AG04450 (cell line): ENCODE data around the gene CTPS2. TPM values are rescaled to one million over a fixed set of nuclear protein-coding genes. Genes with fewer than 3 reads are reported as not detected.
"Not testable (repeated sequence)": the region's sequence is repeated elsewhere in the genome, so short reads cannot be mapped to it uniquely, and the experiment has no call there.

Source experiments
- CTCF ChIA-PET: fragments of 300-600, 350-600 bp; formaldehyde crosslinking; extraction: SDS; loops from one replicate; lab custom pipeline; 2022; ENCODE audit warnings: antibody characterized with exemption, inconsistent platforms; lab: Charles Lee
- POLR2A ChIA-PET: fragments of 350-600 bp; formaldehyde crosslinking; extraction: SDS; loops from one replicate; lab custom pipeline; 2021; ENCODE audit warnings: antibody characterized with exemption, inconsistent platforms; lab: Yijun Ruan, JAX
- DNase-seq: peaks from one replicate; pipeline ENCODE4 v3.0.0-alpha.2; 2011; ENCODE audit warnings: low read depth, low spot score
- H3K27ac ChIP-seq: one replicate; pipeline ENCODE4 v1.5.1; 2012; ENCODE audit warnings: low read depth, low read length, control low read depth
- H3K27me3 ChIP-seq: one replicate; pipeline ENCODE4 v1.6.0; 2012; ENCODE audit warnings: low read length; ENCODE audit not compliant: control insufficient read depth, insufficient read depth
- H3K4me3 ChIP-seq: 2 replicates; pipeline ENCODE4 v1.5.1; 2011; ENCODE audit warnings: mild to moderate bottlenecking, low read depth, low read length, control low read depth
- H3K9me3 ChIP-seq: 2 replicates; pipeline ENCODE4 v1.5.1; 2012; ENCODE audit warnings: low read length; ENCODE audit not compliant: control insufficient read depth, insufficient read depth
- CTCF ChIP-seq: IDR thresholded peaks from 2 replicates; pipeline ENCODE4 v1.5.1; 2011; ENCODE audit warnings: low read depth, low read length, control low read depth, inconsistent platforms
- polyA minus RNA-seq: library from RNA; depleted of rRNA, polyadenylated mRNA; stranded (reverse); fragments of >200 nt; gene quantifications from 2 replicates; pipeline ENCODE4 v1.2.3, GENCODE V29; 2011; rRNA and poly(A)+ RNA removed
- polyA plus RNA-seq: library from polyadenylated mRNA; depleted of rRNA; stranded (reverse); fragments of >200 nt; gene quantifications from 2 replicates; pipeline ENCODE4 v1.2.3, GENCODE V29; 2011; rRNA removed

The CTPS2 gene
- polyA plus RNA-seq (9.5 and 11.7 TPM in 2 replicates), polyA minus RNA-seq (11.2 and 15.2 TPM in 2 replicates)

GRCh38 chrX:16712548-16713155 is at the start of gene CTPS2:
Gene CTPS2, minus strand, starts transcription at chrX:16712669. Its CDS starts 9,767 bp downstream, at chrX:16702902.
- DNase-seq: no peak
- Histone ChIP-seq H3K27ac (no peak within 1 kb of the TSS), H3K27me3 (no peaks in the 10 kb centered on the region), H3K9me3 (no peaks in the 10 kb centered on the region), H3K4me3 (peak within 1 kb of the TSS; percentile 66)
- CTCF ChIA-PET: no interaction called here
- no peak for TF ChIP-seq CTCF
- POLR2A ChIA-PET: interaction anchor here (0.7 kb wide), 1 partner anchor 391 kb away, joined by 13 read pairs; no protein-coding TSS in a partner anchor

GRCh38 chrX:16761500-16761899 is 49.0 kb upstream of the CTPS2 start:
- H3K27me3 ChIP-seq, H3K9me3 ChIP-seq, CTCF ChIA-PET, H3K4me3 ChIP-seq, H3K27ac ChIP-seq, POLR2A ChIA-PET, DNase-seq: not testable (repeated sequence)

GRCh38 chrX:16756724-16757123 is 44.3 kb upstream of the CTPS2 start:
- Histone ChIP-seq H3K27ac (no peak overlapping the region), H3K27me3 (no peaks in the 10 kb centered on the region), H3K9me3 (no peaks in the 10 kb centered on the region), H3K4me3 (no peak overlapping the region)
- DNase-seq: no peak
- CTCF ChIA-PET: no interaction called here
- POLR2A ChIA-PET: no interaction called here
- TF ChIP-seq CTCF: no peak

GRCh38 chrX:16754019-16754418 is 41.5 kb upstream of the CTPS2 start:
- no peak overlapping the region for H3K27ac ChIP-seq
- H3K9me3 ChIP-seq: no peaks in the 10 kb centered on the region
- no peaks in the 10 kb centered on the region for H3K27me3 ChIP-seq
- no peak overlapping the region for H3K4me3 ChIP-seq
- no peak for DNase-seq
- ChIA-PET CTCF (no interaction called here), POLR2A (no interaction called here)
- no peak for TF ChIP-seq CTCF

- POLR2A ChIA-PET: no interaction called here
- DNase-seq: no peak
- no peaks in the 10 kb centered on the region for H3K9me3 ChIP-seq
- CTCF ChIA-PET: no interaction called here
- no peaks in the 10 kb centered on the region for H3K27me3 ChIP-seq
- no peak for TF ChIP-seq CTCF
- no peak overlapping the region for H3K27ac ChIP-seq
- H3K4me3 ChIP-seq: no peak overlapping the region
Observed at GRCh38 chrX:16750136-16750535, 37.7 kb upstream of the CTPS2 start.
